GM12878 (cell line): Measurements from ENCODE around the gene TIMP3. TPM values are rescaled to one million over a fixed set of nuclear protein-coding genes. Genes with fewer than 3 reads are reported as not detected.

Experiments
- ATAC-seq: fragments of 200-7000 bp; cut with Tn5 transposase; 3 replicates; pipeline ENCODE4 v1.9.1; 2020; ENCODE audit warnings: mild to moderate bottlenecking, moderate library complexity
- BruUV-seq: library from RNA; stranded (reverse); fragments of 400-500 nt; replicated peaks from 2 replicates; lab custom pipeline; 2021; lab: Mats Ljungman, UMichigan
- CTCF ChIA-PET: fragments of 300-600 bp; sonication (Branson Sonifier 250); formaldehyde crosslinking; extraction: SDS; loops from one replicate; lab custom pipeline; 2021; ENCODE audit warnings: inconsistent platforms; lab: Yijun Ruan, JAX
- POLR2A ChIA-PET: fragments of 350-600 bp; formaldehyde crosslinking; extraction: SDS; loops from one replicate; lab custom pipeline; 2021; ENCODE audit warnings: inconsistent platforms; lab: Charles Lee
- RAD21 ChIA-PET: fragments of 300-600 bp; sonication (Branson Sonifier 250); formaldehyde crosslinking; loops from one replicate; lab custom pipeline; 2023; ENCODE audit warnings: antibody characterized with exemption; ENCODE audit not compliant: unreplicated experiment; lab: Charles Lee
- SMC1A ChIA-PET: fragments of 300-600 bp; sonication (Branson Sonifier 250); formaldehyde crosslinking; loops from one replicate; lab custom pipeline; 2023; ENCODE audit not compliant: unreplicated experiment, uncharacterized antibody; lab: Charles Lee
- DNase-seq: peaks from one replicate; pipeline ENCODE4 v3.0.0-alpha.2; 2011; ENCODE audit warnings: low read depth, low spot score
- FAIRE-seq: peaks from 3 replicates; lab custom pipeline; 2011; peaks lifted over from hg19 to GRCh38; lab: Jason Lieb, UNC
- H2AFZ ChIP-seq: 2 replicates; pipeline ENCODE4 v1.6.0; 2011; ENCODE audit warnings: low read depth, low read length, control low read depth; ENCODE audit not compliant: control insufficient read depth
- H3K27ac ChIP-seq: 2 replicates; pipeline ENCODE4 v1.5.1; 2011; ENCODE audit warnings: control low read depth; ENCODE audit not compliant: control insufficient read depth, insufficient read depth
- H3K27me3 ChIP-seq, 2 experiments: replicated peaks in 1 of 2; 2 replicates each; pipeline versions ENCODE4 v1.6.0 to v1.6.1; 2011; ENCODE audit warnings: low read length in 1 of 2; ENCODE audit not compliant: control insufficient read depth in 2 of 2, insufficient read depth in 2 of 2
- H3K36me3 ChIP-seq, 2 experiments: 2 replicates each; pipeline ENCODE4 v1.5.1; 2011; ENCODE audit warnings: low read length in 1 of 2; ENCODE audit not compliant: control insufficient read depth in 2 of 2, insufficient read depth in 2 of 2
- H3K4me1 ChIP-seq: 2 replicates; pipeline ENCODE4 v1.6.1; 2011; ENCODE audit warnings: mild to moderate bottlenecking, low read length, moderate library complexity, mixed read lengths; ENCODE audit not compliant: control insufficient read depth, insufficient read depth
- H3K4me2 ChIP-seq: 2 replicates; pipeline ENCODE4 v1.6.0; 2011; ENCODE audit warnings: control low read depth; ENCODE audit not compliant: control insufficient read depth, insufficient read depth
- H3K4me3 ChIP-seq: fragments of 200-600 bp; sonication (generic); 2 replicates; pipeline ENCODE4 v1.5.1; 2016
- H3K79me2 ChIP-seq: 2 replicates; pipeline ENCODE4 v1.6.0; 2011; ENCODE audit warnings: low read length; ENCODE audit not compliant: control insufficient read depth, insufficient read depth
- H3K9ac ChIP-seq: 2 replicates; pipeline ENCODE4 v1.8.0; 2011; ENCODE audit warnings: low read length, control low read depth, mixed read lengths; ENCODE audit not compliant: control insufficient read depth, insufficient read depth
- H3K9me3 ChIP-seq: replicated peaks from 3 replicates; pipeline ENCODE4 v1.5.1; 2011; ENCODE audit warnings: mild to moderate bottlenecking, low read length; ENCODE audit not compliant: control insufficient read depth, insufficient read depth
- H4K20me1 ChIP-seq: 2 replicates; pipeline ENCODE4 v1.6.0; 2011; ENCODE audit not compliant: control insufficient read depth, insufficient read depth
- CBX5 ChIP-seq: sonication (generic); IDR thresholded peaks from 2 replicates; pipeline ENCODE4 v1.6.1; 2016; ENCODE audit warnings: low read depth, moderate library complexity, mild to moderate bottlenecking, inconsistent platforms
- NBN ChIP-seq: fragments of 450-650 bp; IDR thresholded peaks from 2 replicates; pipeline ENCODE4 v1.6.1; 2016
- NFYB ChIP-seq: IDR thresholded peaks from 2 replicates; pipeline ENCODE4 v1.6.1; 2011; ENCODE audit warnings: low read depth, mild to moderate bottlenecking, low read length, improper control_type of control experiment, moderate library complexity; ENCODE audit not compliant: insufficient read depth
- RCOR1 ChIP-seq: conservative IDR thresholded peaks from 2 replicates; pipeline ENCODE4 v1.6.1; 2012; ENCODE audit warnings: low read depth, low read length, improper control_type of control experiment
- TAF1 ChIP-seq: IDR thresholded peaks from 2 replicates; pipeline ENCODE4 v1.6.1; 2011; ENCODE audit warnings: mild to moderate bottlenecking, low read depth, low read length, borderline replicate concordance
- ZBTB11 ChIP-seq: fragments of 450-650 bp; formaldehyde crosslinking; IDR thresholded peaks from 2 replicates; pipeline ENCODE4 v1.5.0; 2022; ENCODE audit warnings: mild to moderate bottlenecking, missing genetic modification characterization
- ZNF622 ChIP-seq: fragments of 450-650 bp; IDR thresholded peaks from 2 replicates; pipeline ENCODE4 v1.6.1; 2017; ENCODE audit warnings: mild to moderate bottlenecking, inconsistent platforms
- ZSCAN29 ChIP-seq: fragments of 450-650 bp; IDR thresholded peaks from 2 replicates; pipeline ENCODE4 v1.6.1; 2017; ENCODE audit warnings: mild to moderate bottlenecking, moderate library complexity
- WGBS: methylation state at CpG from one replicate; pipeline ENCODE4 v1.1.6; 2016; ENCODE audit warnings: low lambda C conversion rate; ENCODE audit not compliant: insufficient replicate concordance, insufficient coverage; ENCODE audit errors: missing lambda C conversion rate; 5-methylcytosine and 5-hydroxymethylcytosine counted together
- in situ Hi-C: fragments of 300-500 bp; cut with MboI; formaldehyde crosslinking; loops from 9 replicates; pipeline ENCODE4 v1.14.3; 2018; ENCODE audit warnings: mixed read lengths
- intact Hi-C: fragments of 100-400 bp; cut with micrococcal nuclease; formaldehyde crosslinking; loops from one replicate; pipeline ENCODE4 v1.14.2; 2022; ENCODE audit not compliant: unreplicated experiment
- polyA plus RNA-seq, 11 experiments: library from polyadenylated mRNA; depleted of rRNA in 4 of 11; unstranded in 6 of 11; stranded (reverse) in 5 of 11; fragments of >200 nt; fragmentation: Nextera tagmentation in 4 of 11; fragmentation: Illumina TruSeq in 1 of 11; extraction: Ambion mirVana in 4 of 11; extraction: Trizol in 1 of 11; gene quantifications; 1 replicate in 1 of 11; 2 replicates in 10 of 11; pipeline versions ENCODE4 v1.2.1 to v1.2.3, GENCODE V29; 2011 to 2016; ENCODE audit warnings: inconsistent platforms in 2 of 11, missing spikeins in 2 of 11, low read depth in 1 of 11
- total RNA-seq, 4 experiments: library from RNA; depleted of rRNA in 3 of 4; stranded (reverse); fragments of >200 nt in 3 of 4; fragmentation: Illumina TruSeq in 1 of 4; extraction: Trizol in 1 of 4; gene quantifications; 2 replicates each; pipeline versions ENCODE4 v1.2.1 to v1.2.3, GENCODE V29; 2013 to 2021

The TIMP3 gene
- total and polyA plus RNA-seq, 10 of the 15 experiments (the other 5 are each of a cell fraction or from before 2014, with no cell fraction given): 0.01 to 0.74 (median 0.27) TPM; not detected in 5

DNA sequence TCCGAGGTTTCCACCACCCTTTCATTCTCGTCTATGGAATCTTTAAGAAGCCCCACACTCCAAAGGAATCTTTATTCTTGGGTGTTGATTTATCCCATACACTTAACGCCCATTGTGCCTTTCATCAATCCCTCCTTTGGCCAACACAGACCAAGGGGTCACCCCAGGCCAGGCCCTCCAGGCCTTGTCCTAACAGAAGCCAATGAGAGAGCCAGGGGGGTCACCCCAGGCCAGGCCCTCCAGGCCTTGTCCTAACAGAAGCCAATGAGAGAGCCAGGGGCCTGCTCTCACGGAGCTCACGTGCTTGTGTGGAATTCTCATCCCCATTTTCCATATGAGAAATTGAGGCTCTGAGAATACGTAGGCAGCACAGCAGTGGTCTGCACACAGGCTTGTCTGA lies 47.9 kb upstream of the TIMP3 start:
- no peak overlapping the region for H3K9ac ChIP-seq
- no peak overlapping the region for H3K27ac ChIP-seq
- SMC1A ChIA-PET: no interaction called here
- 34% methylated on average over 6 of the region's 6 CpGs for WGBS
- DNase-seq: no peak
- POLR2A ChIA-PET: no interaction called here
- no peaks in the 10 kb centered on the region; a peak in 1 of 4 replicates for H3K27me3 ChIP-seq
- TF ChIP-seq ZNF622 (no peak), ZSCAN29 (no peak), CBX5 (no peak), TAF1 (no peak), NFYB (no peak), ZBTB11 (CRISPR knock-in tag) (no peak), RCOR1 (no peak), NBN (no peak)
- CTCF ChIA-PET: no interaction called here
- H3K4me3 ChIP-seq: no peak overlapping the region
- intact Hi-C loops: no loop called here
- H2AFZ ChIP-seq: no peak overlapping the region
- in situ Hi-C loops: no loop called here
- ATAC-seq: no peak
- no peaks in the 10 kb centered on the region for H3K4me1 ChIP-seq
- H3K36me3 ChIP-seq: no peaks in the 10 kb centered on the region
- BruUV-seq: no TSS peak
- RAD21 ChIA-PET: no interaction called here
- no peak for FAIRE-seq
- H3K9me3 ChIP-seq: no peaks in the 10 kb centered on the region
- H3K4me2 ChIP-seq: no peak overlapping the region
- no peaks in the 10 kb centered on the region for H3K79me2 ChIP-seq
- H4K20me1 ChIP-seq: no peaks in the 10 kb centered on the region
